MM.1S (cell line): Measurements from ENCODE around the gene NIFK.

Experiments
- DNase-seq: peaks from one replicate; pipeline ENCODE4 v3.0.0-alpha.2; 2015
- H2AFZ ChIP-seq: fragments of 300-600 bp; sonication (generic); 2 replicates; pipeline ENCODE4 v1.6.0; 2016; ENCODE audit warnings: antibody characterized with exemption, low read length
- H3F3A ChIP-seq: fragments of 300-600 bp; sonication (generic); 2 replicates; pipeline ENCODE4 v1.6.1; 2016; ENCODE audit warnings: mild to moderate bottlenecking, antibody characterized with exemption, low read length, moderate library complexity, mixed read lengths; ENCODE audit not compliant: insufficient read depth
- H3K27ac ChIP-seq: fragments of 300-600 bp; sonication (generic); 2 replicates; pipeline ENCODE4 v1.5.1; 2016; ENCODE audit warnings: mild to moderate bottlenecking, low read length
- H3K27me3 ChIP-seq: fragments of 300-600 bp; sonication (generic); replicated peaks from 2 replicates; pipeline ENCODE4 v1.6.0; 2016; ENCODE audit warnings: low read length; ENCODE audit not compliant: insufficient read depth
- H3K36me3 ChIP-seq: fragments of 300-600 bp; sonication (generic); replicated peaks from 2 replicates; pipeline ENCODE4 v1.6.1; 2016; ENCODE audit warnings: mild to moderate bottlenecking, low read length, mixed read lengths; ENCODE audit not compliant: insufficient read depth
- H3K4me1 ChIP-seq: fragments of 300-600 bp; sonication (generic); 2 replicates; pipeline ENCODE4 v1.6.1; 2016; ENCODE audit warnings: low read length, mixed read lengths
- H3K4me2 ChIP-seq: fragments of 300-600 bp; sonication (generic); 2 replicates; pipeline ENCODE4 v1.6.0; 2016; ENCODE audit warnings: low read depth, low read length
- H3K4me3 ChIP-seq: fragments of 300-600 bp; sonication (generic); 2 replicates; pipeline ENCODE4 v1.5.1; 2016; ENCODE audit warnings: low read length, mixed read lengths
- H3K79me2 ChIP-seq: fragments of 300-600 bp; sonication (generic); 2 replicates; pipeline ENCODE4 v1.6.1; 2016; ENCODE audit warnings: mixed run types, low read length, mixed read lengths
- H3K9ac ChIP-seq: fragments of 300-600 bp; sonication (generic); 2 replicates; pipeline ENCODE4 v1.6.1; 2016; ENCODE audit warnings: low read length, mixed read lengths
- H3K9me2 ChIP-seq: fragments of 300-600 bp; sonication (generic); replicated peaks from 2 replicates; pipeline ENCODE4 v1.6.1; 2016; ENCODE audit warnings: mild to moderate bottlenecking, low read length, mixed read lengths; ENCODE audit not compliant: insufficient read depth
- H3K9me3 ChIP-seq: fragments of 300-600 bp; sonication (generic); replicated peaks from 2 replicates; pipeline ENCODE4 v1.6.1; 2016; ENCODE audit warnings: mild to moderate bottlenecking, low read length, mixed read lengths; ENCODE audit not compliant: insufficient read depth
- H4K20me1 ChIP-seq: fragments of 300-600 bp; sonication (generic); 2 replicates; pipeline ENCODE4 v1.6.1; 2016; ENCODE audit warnings: mild to moderate bottlenecking, low read length, moderate library complexity, mixed read lengths; ENCODE audit not compliant: insufficient read depth
- CTCF ChIP-seq: fragments of 300-600 bp; sonication (generic); IDR thresholded peaks from 2 replicates; pipeline ENCODE4 v1.5.1; 2016; ENCODE audit warnings: antibody characterized with exemption, low read length, mixed read lengths
- EZH2 ChIP-seq: fragments of 300-600 bp; sonication (generic); optimal IDR thresholded peaks from 2 replicates; pipeline ENCODE3; 2017; ENCODE audit warnings: low read depth, mild to moderate bottlenecking, antibody characterized with exemption, low read length, mixed read lengths
- EZH2phosphoT487 ChIP-seq: fragments of 300-600 bp; sonication (generic); IDR thresholded peaks from 2 replicates; pipeline ENCODE4 v1.6.1; 2018; ENCODE audit warnings: antibody characterized with exemption, low read length

Gene NIFK

GRCh38 chr2:121699421-121700333, 37.0 kb downstream of the NIFK start:
- Histone ChIP-seq H3K4me3 (no peak overlapping the region), H4K20me1 (no peaks in the 10 kb centered on the region), H3F3A (no peaks in the 10 kb centered on the region), H3K27ac (no peak overlapping the region), H3K4me2 (no peak overlapping the region; the same call in 1 of the 2 replicates), H3K9me2 (no peaks in the 10 kb centered on the region), H3K79me2 (no peaks in the 10 kb centered on the region), H3K27me3 (no peaks in the 10 kb centered on the region), H3K9me3 (no peaks in the 10 kb centered on the region), H3K4me1 (no peaks in the 10 kb centered on the region), H3K36me3 (no peaks in the 10 kb centered on the region), H3K9ac (no peak overlapping the region), H2AFZ (0 out of 2 replicates have a peak overlapping the region, but pooled peaks have one; percentile 59)
- TF ChIP-seq EZH2phosphoT487 (no peak), CTCF (no peak), EZH2 (no peak)
- no peak for DNase-seq

- Histone ChIP-seq H3K36me3 (no peaks in the 10 kb centered on the region), H3K4me2 (no peak overlapping the region), H4K20me1 (no peaks in the 10 kb centered on the region), H3K79me2 (no peaks in the 10 kb centered on the region), H3K9me3 (no peaks in the 10 kb centered on the region), H3K4me1 (no peaks in the 10 kb centered on the region), H2AFZ (no peak overlapping the region), H3K27me3 (no peaks in the 10 kb centered on the region), H3K27ac (no peak overlapping the region), H3F3A (no peaks in the 10 kb centered on the region), H3K9ac (no peak overlapping the region), H3K9me2 (no peaks in the 10 kb centered on the region), H3K4me3 (no peak overlapping the region)
- DNase-seq: no peak
- no peak for TF ChIP-seq EZH2
- TF ChIP-seq CTCF: no peak
- TF ChIP-seq EZH2phosphoT487: no peak
Measured at GRCh38 chr2:121698318-121698930, 38.3 kb downstream of the NIFK start.

DNA sequence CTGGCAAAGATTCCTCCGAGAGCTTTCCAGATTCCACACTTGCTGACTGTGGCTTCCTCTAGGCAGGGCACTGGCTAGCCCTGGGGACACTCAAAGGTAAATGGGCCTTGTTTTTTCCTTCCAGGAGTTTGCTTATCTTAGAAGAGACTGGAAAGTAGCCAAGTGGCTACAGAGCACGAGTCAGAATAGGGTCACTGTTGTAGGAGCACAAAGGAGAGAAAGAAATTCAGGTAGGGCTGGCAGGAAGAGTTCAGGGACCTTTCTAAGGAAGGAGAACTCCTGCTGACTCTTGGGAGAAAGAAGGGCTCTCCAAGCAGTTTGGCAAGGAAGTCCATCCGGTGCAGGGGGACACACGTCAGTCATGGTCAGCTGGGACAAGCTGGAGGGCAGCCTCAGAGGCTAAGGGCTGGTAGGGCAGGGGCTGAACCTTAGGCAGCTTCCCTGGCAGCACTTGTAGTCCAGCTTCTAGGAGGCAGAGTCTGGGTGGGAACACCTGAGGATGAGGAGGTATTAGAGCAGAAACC, 39.5 kb downstream of the NIFK start:
- Histone ChIP-seq H3K4me1 (no peaks in the 10 kb centered on the region), H3K27me3 (no peaks in the 10 kb centered on the region), H3F3A (no peaks in the 10 kb centered on the region), H3K27ac (no peak overlapping the region), H3K4me3 (no peak overlapping the region), H3K36me3 (no peaks in the 10 kb centered on the region), H3K79me2 (no peaks in the 10 kb centered on the region), H3K9me2 (no peaks in the 10 kb centered on the region), H2AFZ (no peak overlapping the region), H4K20me1 (no peaks in the 10 kb centered on the region), H3K9ac (no peak overlapping the region), H3K9me3 (no peaks in the 10 kb centered on the region), H3K4me2 (no peak overlapping the region)
- no peak for TF ChIP-seq CTCF
- no peak for TF ChIP-seq EZH2phosphoT487
- no peak for TF ChIP-seq EZH2
- DNase-seq: no peak
